ENCODE results near the gene GPRIN2.
"Not testable (repeated sequence)": the region's sequence is repeated elsewhere in the genome, so short reads cannot be mapped to it uniquely, and the experiment has no call there.

DNA sequence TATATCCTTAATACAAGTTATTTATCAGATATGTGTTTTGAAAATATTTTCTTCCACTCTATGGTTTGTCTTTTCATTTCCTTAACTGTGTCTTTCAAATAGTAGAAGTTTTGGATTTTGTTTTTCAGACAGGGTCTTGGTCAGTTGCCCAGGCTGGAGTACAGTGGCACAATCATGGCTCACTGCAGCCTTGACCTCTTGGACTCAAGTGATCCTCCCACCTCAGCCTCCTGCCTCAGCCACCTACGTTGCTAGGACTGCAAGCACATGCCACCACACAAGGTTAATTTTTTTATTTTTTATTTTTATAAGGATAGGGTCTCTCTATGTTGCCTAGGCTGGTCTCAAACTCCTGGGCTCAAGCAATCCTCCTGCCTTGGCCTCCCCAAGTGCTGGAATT lies 24.2 kb downstream of the GPRIN2 start:
- TF ChIP-seq, protein P1, sequence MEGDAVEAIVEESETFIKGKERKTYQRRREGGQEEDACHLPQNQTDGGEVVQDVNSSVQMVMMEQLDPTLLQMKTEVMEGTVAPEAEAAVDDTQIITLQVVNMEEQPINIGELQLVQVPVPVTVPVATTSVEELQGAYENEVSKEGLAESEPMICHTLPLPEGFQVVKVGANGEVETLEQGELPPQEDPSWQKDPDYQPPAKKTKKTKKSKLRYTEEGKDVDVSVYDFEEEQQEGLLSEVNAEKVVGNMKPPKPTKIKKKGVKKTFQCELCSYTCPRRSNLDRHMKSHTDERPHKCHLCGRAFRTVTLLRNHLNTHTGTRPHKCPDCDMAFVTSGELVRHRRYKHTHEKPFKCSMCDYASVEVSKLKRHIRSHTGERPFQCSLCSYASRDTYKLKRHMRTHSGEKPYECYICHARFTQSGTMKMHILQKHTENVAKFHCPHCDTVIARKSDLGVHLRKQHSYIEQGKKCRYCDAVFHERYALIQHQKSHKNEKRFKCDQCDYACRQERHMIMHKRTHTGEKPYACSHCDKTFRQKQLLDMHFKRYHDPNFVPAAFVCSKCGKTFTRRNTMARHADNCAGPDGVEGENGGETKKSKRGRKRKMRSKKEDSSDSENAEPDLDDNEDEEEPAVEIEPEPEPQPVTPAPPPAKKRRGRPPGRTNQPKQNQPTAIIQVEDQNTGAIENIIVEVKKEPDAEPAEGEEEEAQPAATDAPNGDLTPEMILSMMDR (IDR thresholded peaks at IDR 0.05): not testable (repeated sequence)
- TF ChIP-seq EP300 (IDR thresholded peaks at IDR 0.05): not testable (repeated sequence)
